Activated CD8-positive, alpha-beta T cell treated with anti-CD3 and anti-CD28 coated beads for 36 hours (primary cell): ENCODE measurements around the gene VPS35. TPM values are rescaled to one million over a fixed set of nuclear protein-coding genes. Genes with fewer than 3 reads are reported as not detected.

Experiments used
- ATAC-seq: fragments of 200-7000 bp; cut with Tn5 transposase; one replicate; pipeline ENCODE4 v1.10.0; 2021; ENCODE audit warnings: mild to moderate bottlenecking, moderate library complexity
- CTCF ChIA-PET: fragments of 350-600 bp; sonication (Branson Sonifier 250); formaldehyde crosslinking; loops from one replicate; lab custom pipeline; 2021; ENCODE audit warnings: antibody characterized with exemption; lab: Charles Lee
- POLR2A ChIA-PET: fragments of 350-600 bp; sonication (Branson Sonifier 250); formaldehyde crosslinking; loops from one replicate; lab custom pipeline; 2021; ENCODE audit warnings: antibody characterized with exemption; lab: Charles Lee
- DNase-seq: peaks from one replicate; pipeline ENCODE4 v3.0.0-alpha.2; 2020
- H3K27ac Mint-ChIP-seq: one replicate; pipeline ENCODE4 v1.8.0; 2021; ENCODE audit warnings: mild to moderate bottlenecking, mixed read lengths
- H3K27me3 Mint-ChIP-seq: one replicate; pipeline ENCODE4 v1.8.0; 2021; ENCODE audit warnings: mixed read lengths
- H3K36me3 Mint-ChIP-seq: one replicate; pipeline ENCODE4 v1.8.0; 2021; ENCODE audit warnings: low read depth, mixed read lengths
- H3K4me1 Mint-ChIP-seq: one replicate; pipeline ENCODE4 v1.8.0; 2021; ENCODE audit warnings: low read depth, mixed read lengths
- H3K4me3 Mint-ChIP-seq: one replicate; pipeline ENCODE4 v1.8.0; 2021; ENCODE audit warnings: mild to moderate bottlenecking, moderate library complexity, mixed read lengths
- H3K9me3 Mint-ChIP-seq: one replicate; pipeline ENCODE4 v1.8.0; 2021; ENCODE audit warnings: mixed read lengths
- CTCF ChIP-seq: fragments of 200-600 bp; IDR thresholded peaks from one replicate; pipeline ENCODE4 v1.8.0; 2022; ENCODE audit warnings: antibody characterized with exemption, mild to moderate bottlenecking
- intact Hi-C: fragments of 100-400 bp; cut with micrococcal nuclease; formaldehyde crosslinking; loops from one replicate; pipeline ENCODE4 v1.10.0; 2022
- total RNA-seq, 2 experiments: library from RNA; stranded (reverse); gene quantifications; one replicate each; pipeline ENCODE4 v1.2.3, GENCODE V29; 2021

VPS35 gene
- total RNA-seq, 2 experiments from 2014 or later = 83.4 to 94.9 TPM

GRCh38 chr16:46614006-46614405 is 75.0 kb downstream of the VPS35 start:
- POLR2A ChIA-PET = no interaction called here
- Mint-ChIP-seq H3K27ac (no peak overlapping the region), H3K36me3 (peaks cover 32% of the 10 kb centered on the region), H3K4me3 (no peak overlapping the region), H3K27me3 (no peaks in the 10 kb centered on the region), H3K9me3 (no peaks in the 10 kb centered on the region), H3K4me1 (no peaks in the 10 kb centered on the region)
- intact Hi-C loops = loop anchor here (10.0 kb wide), 1 partner anchor 59 kb away; no protein-coding TSS in a partner anchor
- no peak for ATAC-seq
- CTCF ChIA-PET = interaction anchor here (1.0 kb wide), 1 partner anchor 59 kb away, joined by 3 read pairs; no protein-coding TSS in a partner anchor
- TF ChIP-seq CTCF = no peak
- no peak for DNase-seq

GRCh38 chr16:46613352-46613751 is 75.6 kb downstream of the VPS35 start:
- Mint-ChIP-seq H3K27me3 (no peaks in the 10 kb centered on the region), H3K4me1 (no peaks in the 10 kb centered on the region), H3K27ac (no peak overlapping the region), H3K36me3 (peaks cover 29% of the 10 kb centered on the region), H3K9me3 (no peaks in the 10 kb centered on the region), H3K4me3 (no peak overlapping the region)
- intact Hi-C loops = loop anchor here (10.0 kb wide), 1 partner anchor 59 kb away; no protein-coding TSS in a partner anchor
- ChIA-PET POLR2A (no interaction called here), CTCF (interaction anchor here (1.0 kb wide), 1 partner anchor 60 kb away, joined by 3 read pairs; no protein-coding TSS in a partner anchor)
- no peak for TF ChIP-seq CTCF
- no peak for DNase-seq
- ATAC-seq = no peak

GRCh38 chr16:46612121-46612520 is 76.9 kb downstream of the VPS35 start:
- ATAC-seq (no peak), DNase-seq (no peak)
- no peaks in the 10 kb centered on the region for H3K27me3 Mint-ChIP-seq
- no peak overlapping the region for H3K27ac Mint-ChIP-seq
- no peaks in the 10 kb centered on the region for H3K9me3 Mint-ChIP-seq
- H3K4me3 Mint-ChIP-seq = no peak overlapping the region
- ChIA-PET POLR2A (interaction anchor here (1.1 kb wide), 1 partner anchor 13 kb away, joined by 4 read pairs; no protein-coding TSS in a partner anchor), CTCF (no interaction called here)
- H3K36me3 Mint-ChIP-seq = peaks cover 26% of the 10 kb centered on the region
- intact Hi-C loops = loop anchor here (10.0 kb wide), 1 partner anchor 57 kb away; no protein-coding TSS in a partner anchor
- no peaks in the 10 kb centered on the region for H3K4me1 Mint-ChIP-seq
- no peak for TF ChIP-seq CTCF

GRCh38 chr16:46607529-46607928 is 81.4 kb downstream of the VPS35 start:
- no peak overlapping the region for H3K27ac Mint-ChIP-seq

More at GRCh38 chr16:46607529-46607928, 81.4 kb downstream of the VPS35 start:
- POLR2A ChIA-PET = no interaction called here
- ATAC-seq (no peak), DNase-seq (no peak)
- no peaks in the 10 kb centered on the region for H3K9me3 Mint-ChIP-seq
- CTCF ChIA-PET = interaction anchor here (0.7 to 1.6 kb wide), 6 partner anchors 9 to 66 kb away, joined by 3 to 6 read pairs (median 4); no protein-coding TSS in a partner anchor
- no peak for TF ChIP-seq CTCF
- no peak overlapping the region for H3K4me3 Mint-ChIP-seq
- no peaks in the 10 kb centered on the region for H3K4me1 Mint-ChIP-seq
- no peaks in the 10 kb centered on the region for H3K27me3 Mint-ChIP-seq
- peaks cover 25% of the 10 kb centered on the region for H3K36me3 Mint-ChIP-seq
- intact Hi-C loops = no loop called here
